Nephron progenitor cell (in vitro differentiated cells): ENCODE measurements around the gene AHRR.

Source experiments
- DNase-seq: peaks from one replicate; pipeline ENCODE4 v3.0.0; 2021
- H3K27ac Mint-ChIP-seq: 2 replicates; pipeline ENCODE4 v1.8.0; 2021; ENCODE audit warnings: mild to moderate bottlenecking, moderate library complexity, mixed read lengths
- H3K27me3 Mint-ChIP-seq: 2 replicates; pipeline ENCODE4 v1.8.0; 2021; ENCODE audit warnings: mild to moderate bottlenecking, low read depth, mixed read lengths; ENCODE audit not compliant: poor library complexity
- H3K36me3 Mint-ChIP-seq: 2 replicates; pipeline ENCODE4 v1.8.0; 2021; ENCODE audit warnings: low read depth, mixed read lengths
- H3K4me1 Mint-ChIP-seq: 2 replicates; pipeline ENCODE4 v1.8.0; 2021; ENCODE audit warnings: mixed read lengths
- H3K4me3 Mint-ChIP-seq: 2 replicates; pipeline ENCODE4 v1.8.0; 2021; ENCODE audit warnings: mild to moderate bottlenecking, moderate library complexity, mixed read lengths
- H3K9me3 Mint-ChIP-seq: 2 replicates; pipeline ENCODE4 v1.8.0; 2021; ENCODE audit warnings: mild to moderate bottlenecking, moderate library complexity, mixed read lengths
- TF ChIP-seq, protein P1 (sequence below): fragments of 200-600 bp; sonication (generic); IDR thresholded peaks from 2 replicates; pipeline ENCODE4 v1.5.0; 2021; ENCODE audit warnings: antibody characterized with exemption

AHRR gene

DNA sequence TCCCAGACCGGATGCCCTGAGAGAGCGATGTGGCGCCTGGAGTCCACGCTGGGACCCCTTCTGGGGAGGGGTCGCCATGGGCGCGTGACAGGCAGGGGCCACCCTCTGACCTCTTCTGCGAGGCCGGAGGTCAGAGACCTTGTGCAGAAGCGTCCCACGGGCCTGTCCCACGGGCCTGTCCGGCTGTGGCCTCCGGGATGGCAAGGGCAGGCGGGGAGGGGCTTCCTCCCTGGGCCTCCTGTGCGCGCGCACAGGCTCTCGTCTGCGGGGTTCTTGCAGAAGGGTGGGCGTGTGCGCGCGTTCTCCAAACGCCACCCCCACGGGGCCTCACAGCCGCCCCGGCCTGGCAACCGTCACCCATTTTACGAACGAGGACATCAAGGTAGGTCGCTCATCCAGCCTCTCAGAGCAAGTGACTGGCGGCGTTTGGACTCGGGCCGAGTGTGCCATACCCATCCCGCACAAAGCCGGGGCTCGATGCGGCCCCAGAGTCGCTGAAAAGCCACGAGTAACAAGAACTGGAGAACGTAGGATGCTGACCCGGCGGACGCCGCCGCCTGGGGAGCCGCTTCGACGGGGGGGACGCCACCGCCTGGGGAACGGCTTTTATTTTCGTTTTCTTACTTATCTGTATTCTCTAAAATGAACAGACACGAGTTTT is 897 bp downstream of the AHRR start:
- TF ChIP-seq, protein P1, sequence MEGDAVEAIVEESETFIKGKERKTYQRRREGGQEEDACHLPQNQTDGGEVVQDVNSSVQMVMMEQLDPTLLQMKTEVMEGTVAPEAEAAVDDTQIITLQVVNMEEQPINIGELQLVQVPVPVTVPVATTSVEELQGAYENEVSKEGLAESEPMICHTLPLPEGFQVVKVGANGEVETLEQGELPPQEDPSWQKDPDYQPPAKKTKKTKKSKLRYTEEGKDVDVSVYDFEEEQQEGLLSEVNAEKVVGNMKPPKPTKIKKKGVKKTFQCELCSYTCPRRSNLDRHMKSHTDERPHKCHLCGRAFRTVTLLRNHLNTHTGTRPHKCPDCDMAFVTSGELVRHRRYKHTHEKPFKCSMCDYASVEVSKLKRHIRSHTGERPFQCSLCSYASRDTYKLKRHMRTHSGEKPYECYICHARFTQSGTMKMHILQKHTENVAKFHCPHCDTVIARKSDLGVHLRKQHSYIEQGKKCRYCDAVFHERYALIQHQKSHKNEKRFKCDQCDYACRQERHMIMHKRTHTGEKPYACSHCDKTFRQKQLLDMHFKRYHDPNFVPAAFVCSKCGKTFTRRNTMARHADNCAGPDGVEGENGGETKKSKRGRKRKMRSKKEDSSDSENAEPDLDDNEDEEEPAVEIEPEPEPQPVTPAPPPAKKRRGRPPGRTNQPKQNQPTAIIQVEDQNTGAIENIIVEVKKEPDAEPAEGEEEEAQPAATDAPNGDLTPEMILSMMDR = no peak
- Mint-ChIP-seq H3K27ac (no peak overlapping the region), H3K4me3 (no peak overlapping the region), H3K9me3 (peaks cover 10% of the 10 kb centered on the region), H3K27me3 (peaks cover 83% of the 10 kb centered on the region), H3K36me3 (no peaks in the 10 kb centered on the region), H3K4me1 (peaks cover 3% of the 10 kb centered on the region)
- DNase-seq = no peak

DNA sequence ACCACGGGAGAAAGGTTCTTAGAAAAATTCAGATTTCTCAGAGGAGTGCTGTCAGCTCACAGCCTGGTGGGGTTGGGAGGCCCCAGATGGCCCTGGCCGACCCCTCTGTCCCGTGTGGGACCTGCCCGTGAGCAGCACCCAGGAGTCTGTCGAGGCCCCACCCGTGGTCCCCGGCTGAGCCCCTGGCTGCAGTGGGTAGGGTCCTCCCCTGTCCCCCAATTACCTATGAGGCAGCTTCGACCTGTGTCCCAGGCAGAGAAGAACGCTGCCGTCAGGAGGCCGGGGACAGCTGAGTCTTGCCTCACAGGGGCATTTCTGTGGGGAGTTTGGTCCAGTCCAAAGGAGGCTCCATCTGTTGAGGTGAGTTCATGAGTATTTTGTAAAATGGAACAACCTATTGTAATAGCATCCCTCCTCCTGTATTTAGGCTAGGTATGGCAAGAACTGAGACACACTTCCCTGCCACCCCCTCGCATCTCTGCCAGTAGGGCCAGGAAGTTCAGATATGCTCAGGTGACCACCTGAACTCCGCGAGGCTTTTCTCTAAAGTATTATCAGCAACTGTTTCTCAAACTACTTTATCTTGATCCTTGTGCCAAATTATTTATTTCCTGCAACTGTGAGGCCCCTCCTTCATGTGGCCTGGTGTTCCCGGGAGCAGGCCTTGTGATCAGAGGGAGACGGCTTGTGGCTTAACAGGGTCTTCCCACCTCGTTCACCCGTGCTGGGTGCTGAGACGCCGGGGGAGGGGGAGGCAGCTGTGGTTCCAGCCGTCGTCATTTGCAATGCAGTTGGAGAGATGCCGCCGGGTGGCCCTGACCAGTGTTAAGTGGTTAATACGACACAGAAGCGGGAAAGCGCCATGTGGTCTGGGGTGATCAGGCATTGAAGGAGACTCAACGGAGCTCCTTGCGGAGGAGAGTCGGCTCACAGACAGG is 1.7 kb downstream of the AHRR start:
- DNase-seq = no peak
- H3K27ac Mint-ChIP-seq = no peak overlapping the region
- peaks cover 3% of the 10 kb centered on the region for H3K4me1 Mint-ChIP-seq
- H3K9me3 Mint-ChIP-seq = peaks cover 10% of the 10 kb centered on the region
- H3K27me3 Mint-ChIP-seq = peaks cover 87% of the 10 kb centered on the region
- TF ChIP-seq, protein P1 = no peak
- H3K36me3 Mint-ChIP-seq = no peaks in the 10 kb centered on the region
- H3K4me3 Mint-ChIP-seq = no peak overlapping the region

DNA sequence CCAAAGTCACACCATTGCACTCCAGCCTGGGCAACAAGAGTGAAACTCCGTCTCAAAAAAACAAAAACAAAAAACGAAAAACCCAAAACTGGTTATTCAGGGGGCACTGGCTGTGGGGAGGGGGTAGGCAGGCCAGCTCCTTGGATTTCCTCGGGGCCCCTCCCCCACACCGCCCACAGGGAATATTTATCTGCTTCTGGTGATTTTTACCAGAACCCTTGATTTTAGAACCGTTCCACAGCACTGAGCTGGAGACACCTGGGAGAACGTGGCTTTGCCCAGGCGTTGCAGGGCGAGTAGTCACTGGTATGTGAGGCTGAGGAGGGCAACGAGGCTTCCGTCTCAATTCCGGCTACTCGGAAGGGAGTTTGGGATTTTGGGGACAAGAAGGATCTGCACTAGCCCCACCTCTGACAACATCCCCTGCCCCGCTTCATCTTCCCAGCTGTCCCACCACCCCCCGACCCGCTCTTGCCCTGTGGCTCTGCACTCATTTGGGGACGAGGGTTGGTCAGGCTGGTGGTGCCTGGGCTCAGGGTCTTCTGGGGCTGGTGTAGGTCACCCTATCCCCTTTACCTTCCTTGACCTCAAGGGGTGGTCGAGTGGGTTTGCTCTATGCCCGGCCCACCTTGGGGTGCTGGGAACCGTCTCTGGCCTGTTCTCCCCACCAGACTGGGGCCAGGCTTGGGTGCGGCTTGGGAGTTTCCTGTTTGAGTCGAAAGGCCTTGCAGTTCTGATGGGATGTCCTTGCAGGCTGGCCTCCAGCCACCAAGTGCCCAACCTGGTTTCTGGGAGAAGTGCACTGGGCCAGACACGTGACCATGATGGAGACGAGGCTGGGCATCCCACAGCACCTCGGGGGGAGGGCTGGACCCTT is 3.5 kb downstream of the AHRR start:
- TF ChIP-seq, protein P1 = no peak
- DNase-seq = no peak
- H3K4me3 Mint-ChIP-seq = no peak overlapping the region
- H3K36me3 Mint-ChIP-seq = no peaks in the 10 kb centered on the region
- H3K27me3 Mint-ChIP-seq = peaks cover 87% of the 10 kb centered on the region
- H3K27ac Mint-ChIP-seq = no peak overlapping the region
- H3K4me1 Mint-ChIP-seq = peaks cover 3% of the 10 kb centered on the region
- H3K9me3 Mint-ChIP-seq = peaks cover 10% of the 10 kb centered on the region

DNA sequence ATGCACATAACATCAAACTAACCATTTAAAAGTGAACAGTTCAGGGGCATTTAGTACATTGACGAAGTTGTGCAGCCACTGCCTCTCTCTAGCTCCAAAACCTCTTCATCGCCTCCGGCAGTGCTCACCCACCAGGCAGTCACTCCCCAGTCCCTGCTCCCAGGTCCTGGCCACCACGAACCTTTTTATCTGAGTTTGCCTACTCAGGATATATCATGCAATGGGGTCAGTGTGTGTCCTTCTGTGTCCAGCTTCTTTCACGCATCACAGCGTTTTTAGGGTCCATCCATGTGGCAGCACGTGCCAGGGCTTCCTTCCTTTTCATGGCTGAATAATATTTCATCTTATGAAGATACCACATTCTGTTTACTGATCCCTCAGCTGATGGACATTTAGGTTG is 4.6 kb downstream of the AHRR start:
- Mint-ChIP-seq H3K4me3 (no peak overlapping the region), H3K36me3 (no peaks in the 10 kb centered on the region), H3K27me3 (peaks cover 86% of the 10 kb centered on the region), H3K9me3 (peaks cover 10% of the 10 kb centered on the region), H3K4me1 (no peaks in the 10 kb centered on the region), H3K27ac (no peak overlapping the region)
- DNase-seq = no peak
- TF ChIP-seq, protein P1 = no peak

DNA sequence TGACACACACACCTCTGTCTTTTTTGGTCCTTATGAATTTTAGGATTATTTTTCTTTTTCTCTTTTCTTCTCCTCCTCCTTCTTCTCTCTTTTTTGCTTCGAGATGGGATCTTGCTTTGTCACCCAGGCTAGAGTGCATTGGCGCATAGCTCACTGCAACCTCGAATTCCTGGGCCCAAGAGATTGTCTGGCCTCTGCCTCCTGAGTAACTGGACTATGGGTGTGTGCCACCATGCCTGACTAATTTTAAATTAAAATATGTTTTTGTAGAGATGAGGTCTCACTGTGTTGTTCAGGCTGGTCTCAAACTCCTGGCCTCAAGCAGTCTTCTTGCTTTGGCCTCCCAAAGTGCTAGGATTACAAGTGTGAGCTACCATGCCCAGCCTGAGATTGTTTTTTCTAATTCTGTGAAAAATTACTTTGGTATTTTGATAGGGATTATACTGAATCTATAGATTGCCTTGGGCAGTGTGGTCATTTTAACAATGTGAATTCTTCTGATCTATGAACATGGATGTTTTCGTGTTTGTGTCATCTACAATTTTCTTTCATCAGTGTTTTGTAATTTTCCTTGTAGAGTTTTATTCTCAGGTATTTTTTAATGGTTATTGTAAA is 7.7 kb downstream of the AHRR start:
- H3K4me3 Mint-ChIP-seq = no peak overlapping the region
- H3K4me1 Mint-ChIP-seq = no peaks in the 10 kb centered on the region
- H3K36me3 Mint-ChIP-seq = no peaks in the 10 kb centered on the region
- peaks cover 73% of the 10 kb centered on the region for H3K27me3 Mint-ChIP-seq
- no peak for DNase-seq
- no peaks in the 10 kb centered on the region for H3K9me3 Mint-ChIP-seq
- TF ChIP-seq, protein P1 = no peak
- H3K27ac Mint-ChIP-seq = no peak overlapping the region
